NOMO-1 treated with DMSO at 0.1 percent for 48 hours (cell line): ENCODE data around the gene PFKFB3.
A peak's percentile ranks its signal among the peaks of the same experiment; 100 is the strongest.
"Not testable (repeated sequence)": the region's sequence is repeated elsewhere in the genome, so short reads cannot be mapped to it uniquely, and the experiment has no call there.

Experiments
- DNase-seq: peaks from one replicate; lab custom pipeline; 2025; ENCODE audit not compliant: unreplicated experiment; lab: John Stamatoyannopoulos, UW

PFKFB3 gene

DNA sequence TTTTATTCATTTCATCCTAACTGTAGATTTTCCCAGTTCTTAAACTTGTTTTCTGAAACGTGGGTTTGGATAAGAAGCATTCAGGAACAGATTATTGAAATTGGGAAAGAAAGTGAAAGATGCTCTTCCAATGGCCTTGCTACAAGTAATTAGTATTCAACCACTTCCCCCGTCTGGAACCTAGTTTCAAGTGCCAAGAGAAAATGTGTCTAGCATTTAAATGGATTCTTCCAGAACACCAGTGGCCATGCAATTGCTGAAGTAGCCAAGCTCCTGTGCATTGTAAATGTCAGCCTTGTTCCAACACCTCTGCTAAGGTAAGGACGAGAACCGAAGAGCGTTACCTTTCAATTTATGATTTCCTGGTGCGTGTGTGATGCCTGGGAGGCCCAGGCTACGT is 68.2 kb downstream of the PFKFB3 start:
- no peak for DNase-seq

DNA sequence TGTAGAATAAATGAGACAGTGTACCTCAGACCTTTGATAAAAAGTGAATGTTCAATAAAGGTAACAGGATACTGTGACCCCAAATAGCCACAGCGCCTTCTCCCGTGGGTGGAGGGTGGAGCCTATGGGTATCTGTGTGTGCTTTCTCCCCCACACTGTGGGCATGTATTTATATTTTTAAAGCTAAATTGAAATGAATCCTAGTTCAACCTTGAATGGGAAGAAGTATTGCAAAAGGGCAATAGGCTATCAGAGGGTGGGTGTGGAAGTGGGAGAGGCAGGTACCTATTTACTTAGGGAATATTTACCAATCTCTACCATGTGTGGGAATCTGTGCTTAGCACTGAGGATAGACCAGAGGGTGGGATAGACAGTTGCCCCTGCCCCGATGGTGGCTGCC is 68.9 kb downstream of the PFKFB3 start:
- DNase-seq, result no peak

DNA sequence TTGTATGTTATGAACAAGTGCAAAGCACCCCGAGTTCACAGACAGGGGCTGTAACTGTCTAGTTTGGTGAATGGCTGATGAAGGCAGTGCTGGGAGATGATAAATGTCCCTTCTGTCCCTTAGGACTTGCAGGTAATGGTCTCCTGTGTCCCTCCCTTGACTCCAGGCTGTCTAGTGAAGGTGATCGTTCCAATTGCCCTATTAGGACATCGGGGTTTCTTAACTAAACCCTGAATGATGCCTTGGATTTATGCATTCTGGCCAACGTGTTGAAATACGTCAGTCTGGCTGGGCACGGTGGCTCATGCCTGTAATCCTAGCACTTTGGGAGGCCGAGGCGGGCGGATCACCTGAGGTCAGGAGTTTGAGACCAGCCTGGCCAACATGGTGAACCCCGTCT is 69.4 kb downstream of the PFKFB3 start:
- DNase-seq, result no peak

DNA sequence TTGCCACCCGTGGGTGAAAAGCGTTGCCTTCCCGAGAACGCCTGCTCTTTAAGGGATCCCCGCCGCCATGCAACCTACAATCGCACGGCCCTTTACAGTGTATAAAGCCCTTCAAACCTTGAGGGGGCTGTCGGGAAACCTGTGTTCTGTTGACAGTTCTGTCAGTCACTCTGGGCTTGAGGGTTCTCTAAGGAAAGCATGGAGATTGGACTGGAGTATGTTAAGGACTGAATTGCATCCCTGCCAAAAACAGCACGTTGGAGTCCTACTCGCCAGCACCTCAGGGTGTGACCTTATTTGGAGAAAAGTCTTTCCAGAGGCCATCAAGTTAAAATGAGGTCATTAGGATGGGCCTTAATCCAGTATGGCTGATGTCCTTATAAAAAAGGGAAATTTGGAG is 70.6 kb downstream of the PFKFB3 start:
- DNase-seq, result no peak

DNA sequence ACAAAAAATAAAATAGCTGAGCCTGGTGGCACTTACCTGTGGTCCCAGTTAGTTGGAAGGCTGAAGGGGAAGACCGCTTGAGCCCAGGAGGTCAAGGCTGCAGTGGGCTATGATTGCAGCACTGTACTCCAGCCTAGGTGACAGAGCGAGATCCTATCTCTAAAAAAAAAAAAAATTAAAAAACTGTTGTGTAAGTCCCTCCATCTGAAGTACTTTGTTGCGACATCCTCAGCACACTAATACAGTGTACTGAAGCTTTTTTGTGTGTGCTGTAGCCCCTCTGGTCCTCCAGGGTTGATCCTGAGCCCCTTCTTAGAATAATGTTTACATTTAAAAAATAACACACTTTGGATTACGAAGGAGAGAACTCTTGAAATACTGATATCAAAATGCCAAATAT is 71.3 kb downstream of the PFKFB3 start:
- peak; percentile 86 for DNase-seq

DNA sequence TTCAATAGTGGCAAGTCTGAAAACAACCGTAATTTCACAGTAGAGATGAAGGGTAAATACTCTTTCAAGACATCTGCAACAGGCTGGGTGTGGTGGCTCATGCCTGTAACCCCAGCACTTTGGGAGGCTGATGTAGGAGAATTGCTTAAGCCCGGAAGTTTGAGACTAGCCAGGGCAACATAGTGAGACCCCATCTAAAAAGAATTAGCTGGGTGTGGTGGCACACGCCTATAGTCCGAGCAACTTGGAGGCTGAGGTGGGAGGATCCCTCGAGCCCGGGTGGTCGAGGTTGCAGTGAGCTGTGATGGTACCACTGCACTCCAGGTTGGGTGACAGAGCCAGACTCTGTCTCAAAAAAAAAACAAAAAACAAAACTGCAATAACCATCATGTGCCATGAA is 71.8 kb downstream of the PFKFB3 start:
- no peak for DNase-seq

DNA sequence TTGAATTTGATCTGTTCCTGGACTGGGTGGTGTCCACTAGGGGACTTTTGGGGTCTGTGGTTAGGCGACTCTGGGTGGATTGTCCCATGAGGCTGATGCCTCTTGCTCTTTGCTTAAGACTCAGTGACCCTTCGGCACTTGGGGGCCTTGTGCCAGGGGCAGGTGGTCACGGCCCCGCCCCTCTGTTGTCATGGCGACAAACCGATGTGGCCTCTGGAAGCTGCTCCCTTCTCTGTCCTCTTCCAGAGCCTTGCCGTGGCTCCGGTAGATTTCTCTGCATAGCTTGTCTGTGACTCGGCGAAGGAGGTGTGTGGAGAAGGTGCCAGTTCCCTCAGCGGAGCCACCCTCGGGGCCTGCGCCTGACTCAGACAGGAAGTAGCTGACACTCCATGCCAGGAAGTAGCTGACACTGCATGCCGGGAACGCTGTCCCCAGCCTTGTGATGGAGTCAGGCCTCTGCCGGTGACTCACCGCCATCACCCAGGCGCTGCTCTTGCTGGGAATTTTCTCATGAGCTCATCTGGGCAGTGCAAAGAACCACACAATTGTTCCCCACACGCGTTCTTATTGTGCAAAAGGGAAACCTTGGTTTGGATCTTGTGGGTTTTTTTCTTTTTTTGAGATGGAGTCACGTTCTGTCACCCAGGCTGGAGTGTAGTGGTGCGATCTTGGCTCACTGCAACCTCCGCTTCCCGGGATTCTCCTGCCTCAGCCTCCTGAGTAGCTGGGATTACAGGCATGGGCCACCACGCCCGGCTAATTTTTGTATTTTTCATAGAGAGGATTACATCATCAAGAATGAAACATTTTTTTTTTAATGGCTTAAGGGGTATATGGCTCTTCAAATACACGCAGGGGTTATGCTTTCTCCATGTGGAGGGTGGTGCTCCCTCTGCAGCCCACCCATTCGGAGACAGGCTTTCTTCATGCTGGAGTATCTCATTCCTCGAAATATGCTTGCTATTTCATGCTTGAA is 72.6 kb downstream of the PFKFB3 start:
- DNase-seq, result peak; percentile 98

DNA sequence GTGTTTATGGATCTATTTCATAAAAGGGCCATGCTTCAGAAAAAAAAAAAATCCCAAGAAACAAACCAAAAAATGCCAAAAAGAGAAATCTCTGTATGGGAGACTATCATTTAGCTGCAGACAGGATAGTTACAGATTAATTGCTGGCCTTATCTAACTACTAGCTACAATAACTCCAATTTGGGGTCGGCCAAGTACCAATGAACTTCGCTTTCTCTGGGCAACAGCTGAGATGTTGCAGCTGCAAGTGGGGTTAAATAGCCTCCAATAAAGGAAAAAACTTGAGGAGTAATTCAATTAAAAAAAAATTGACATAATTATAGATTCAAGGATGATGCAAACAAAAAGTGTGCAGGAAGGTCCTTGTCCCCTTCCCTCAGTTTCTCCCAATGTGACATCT is 73.6 kb downstream of the PFKFB3 start:
- DNase-seq, result no peak

DNA sequence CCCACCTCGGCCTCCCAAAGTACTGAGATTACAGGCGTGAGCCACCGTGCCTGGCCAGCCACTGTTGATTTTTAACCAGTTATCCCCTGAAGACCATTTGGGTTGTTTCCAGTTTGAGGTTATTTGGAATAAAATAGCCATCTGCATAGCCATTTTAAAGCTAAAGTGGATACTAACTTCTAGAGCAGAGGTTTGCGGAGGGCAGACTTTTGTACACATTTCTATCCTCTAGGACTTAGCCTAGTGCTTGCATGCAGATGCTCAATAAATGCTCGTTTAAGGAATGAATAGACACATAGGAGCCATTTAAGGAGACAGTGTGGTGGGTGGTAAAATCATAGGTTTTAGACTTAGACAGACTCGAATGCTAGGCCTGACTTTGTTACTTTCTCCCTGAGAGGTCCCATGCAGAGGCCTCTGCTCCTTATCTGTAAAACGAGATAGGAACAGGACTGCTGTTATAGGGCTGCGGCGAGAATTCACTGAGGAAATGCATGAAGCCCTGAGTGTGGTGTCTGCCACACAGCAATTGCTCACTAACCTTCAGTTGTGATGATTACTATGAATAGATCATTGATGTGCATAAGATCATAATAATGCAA is 75.9 kb downstream of the PFKFB3 start:
- no peak for DNase-seq

DNA sequence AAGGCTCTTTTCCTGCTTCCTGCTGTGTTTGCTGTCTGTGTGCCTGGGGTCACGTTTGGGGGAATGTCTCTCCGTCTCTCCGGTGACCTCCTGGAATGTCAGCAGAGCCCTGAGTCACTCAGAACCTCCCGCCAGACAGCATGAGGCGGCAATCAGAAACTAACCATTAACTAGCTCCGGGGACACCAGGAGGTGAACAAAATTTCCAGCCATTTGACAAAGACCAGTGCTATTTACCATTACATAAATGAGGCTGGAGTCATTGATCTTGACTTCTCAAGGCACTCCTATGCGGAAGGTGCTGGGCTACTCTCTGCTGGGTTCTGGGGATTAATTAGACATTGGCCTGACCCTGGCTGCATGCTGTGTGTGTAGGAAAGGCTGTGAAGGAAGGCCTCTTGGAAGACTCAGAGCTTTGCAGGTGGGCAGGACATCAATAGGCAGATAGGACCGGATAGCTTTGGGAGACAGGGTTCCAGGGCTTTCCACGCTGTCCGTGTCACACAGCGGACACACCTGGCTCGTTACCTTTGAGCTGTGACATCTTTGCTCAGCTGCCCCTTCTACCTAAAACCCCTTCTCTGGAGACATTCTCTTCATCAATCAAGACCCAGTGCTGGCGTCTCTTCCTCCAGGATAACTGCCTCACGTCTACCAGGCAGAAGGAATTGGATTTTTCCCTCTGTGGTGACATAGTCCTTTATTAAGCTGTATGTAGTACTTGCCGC is 77.0 kb downstream of the PFKFB3 start:
- DNase-seq, result no peak

DNA sequence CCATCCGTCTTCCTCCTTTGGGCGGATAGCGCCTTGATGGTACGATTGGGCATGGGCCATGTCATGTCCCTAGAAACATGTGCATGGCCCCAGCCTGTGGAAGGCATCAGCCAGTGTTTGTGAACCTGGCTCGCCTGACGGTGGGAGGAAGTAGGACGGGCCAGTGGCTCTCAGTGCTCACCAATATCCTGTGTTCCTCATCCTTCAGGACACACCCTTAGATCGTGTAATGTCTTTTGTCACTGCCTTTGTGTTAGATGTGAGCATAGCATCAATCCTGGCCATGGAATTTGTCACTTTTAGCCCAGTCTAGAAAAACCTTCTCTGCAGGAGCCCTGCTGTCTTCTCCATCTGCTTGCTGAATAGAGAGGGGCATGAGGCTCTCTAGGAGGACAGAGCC is 77.6 kb downstream of the PFKFB3 start:
- DNase-seq, result no peak

DNA sequence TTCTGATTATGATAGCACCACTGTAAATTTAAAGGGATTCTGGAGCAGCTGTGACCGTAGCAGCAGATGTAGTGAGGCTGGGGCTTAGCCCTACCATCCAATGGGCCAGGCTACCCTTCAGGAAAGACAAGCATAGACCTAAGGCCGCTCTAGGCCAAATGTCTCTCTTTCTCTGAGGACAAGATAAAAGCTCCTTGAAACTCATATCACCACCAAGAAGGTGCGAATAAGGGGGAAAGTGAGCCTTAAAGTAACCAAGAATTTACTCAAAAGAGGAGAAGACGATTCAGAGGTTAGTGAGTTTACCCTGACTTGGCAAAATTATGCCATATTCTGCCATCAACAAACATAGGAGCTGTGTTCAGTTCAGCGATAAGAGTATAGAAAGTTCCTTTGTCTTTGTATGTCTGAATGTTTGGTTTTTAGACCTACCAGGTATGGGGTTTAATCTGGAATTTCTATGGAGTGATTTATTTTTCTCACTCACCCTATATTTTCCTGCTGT is 79.8 kb downstream of the PFKFB3 start:
- no peak for DNase-seq

DNA sequence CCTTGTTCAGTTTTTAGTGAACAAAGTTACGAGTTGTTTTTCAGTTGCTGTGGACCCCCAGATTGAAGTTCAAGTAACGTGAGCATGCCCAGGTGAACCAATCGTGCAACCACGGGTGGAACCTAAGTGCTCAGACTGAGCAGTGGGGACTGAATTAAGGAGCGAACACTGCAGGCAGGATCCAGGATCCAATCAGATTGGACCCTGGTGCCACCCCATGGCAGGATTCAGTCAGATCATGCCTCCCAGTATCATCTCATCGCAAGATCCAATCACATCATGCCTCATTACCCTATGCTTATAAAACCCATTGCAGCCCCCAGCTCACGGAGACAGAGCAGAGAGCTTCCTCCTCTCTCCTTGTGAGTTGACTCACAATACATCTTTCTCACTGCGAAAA is 80.9 kb downstream of the PFKFB3 start:
- no peak for DNase-seq

DNA sequence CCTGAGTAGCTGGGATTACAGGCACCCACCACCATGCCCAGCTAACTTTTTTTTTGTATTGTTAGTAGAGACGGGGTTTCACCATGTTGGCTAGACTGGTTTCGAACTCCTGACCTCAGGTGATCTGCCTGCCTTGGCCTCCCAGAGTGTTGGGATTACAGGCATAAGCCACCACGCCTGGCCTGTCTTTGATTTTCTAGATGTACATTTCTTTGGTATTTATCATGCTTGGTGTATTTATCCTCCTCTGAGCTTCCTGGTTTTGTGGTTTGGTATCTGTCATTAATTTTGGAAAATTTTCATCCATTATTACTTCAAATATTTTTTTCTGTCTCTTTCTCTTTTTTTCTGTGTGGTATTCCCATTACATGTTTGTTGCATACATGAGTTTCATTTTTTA is 87.9 kb downstream of the PFKFB3 start:
- DNase-seq, result not testable (repeated sequence)

DNA sequence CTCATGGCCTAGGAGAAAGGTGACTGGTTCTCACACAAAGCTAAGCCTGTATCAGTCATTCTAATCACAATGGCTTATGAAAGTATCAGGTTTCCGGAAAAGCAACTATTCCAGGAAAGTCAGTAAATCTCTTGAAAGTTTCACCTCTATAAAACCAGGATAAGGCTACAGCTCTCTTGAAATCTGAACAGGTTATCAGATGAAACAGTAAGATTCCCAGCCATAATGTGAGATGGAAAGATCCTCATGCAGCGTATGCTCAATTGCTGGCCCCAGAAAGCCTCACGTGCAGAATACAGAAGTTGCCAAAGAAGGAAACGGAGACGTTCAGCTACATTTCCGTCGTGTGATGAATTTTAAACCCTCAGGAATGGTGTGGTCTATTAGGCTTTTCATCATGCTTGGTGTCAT is 90.0 kb downstream of the PFKFB3 start:
- DNase-seq, result peak; percentile 43

DNA sequence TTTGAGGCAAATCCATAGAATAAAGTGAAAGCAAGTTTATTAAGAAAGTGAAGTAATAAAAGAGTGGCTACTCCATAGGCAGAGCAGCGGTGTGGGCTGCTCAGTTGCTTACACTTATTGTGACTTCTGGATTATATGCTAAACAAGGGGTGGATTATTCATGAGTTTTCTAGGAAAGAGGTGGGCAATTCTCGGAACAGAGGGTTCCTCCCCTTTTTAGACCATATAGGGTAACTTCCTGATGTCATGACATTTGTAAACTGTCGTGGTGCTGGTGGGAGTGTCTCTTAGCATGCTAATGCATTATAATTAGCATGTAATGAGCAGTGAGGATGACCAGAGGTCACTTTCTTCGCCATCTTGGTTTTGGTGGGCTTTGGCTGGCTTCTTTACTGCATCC is 93.7 kb downstream of the PFKFB3 start:
- not testable (repeated sequence) for DNase-seq

DNA sequence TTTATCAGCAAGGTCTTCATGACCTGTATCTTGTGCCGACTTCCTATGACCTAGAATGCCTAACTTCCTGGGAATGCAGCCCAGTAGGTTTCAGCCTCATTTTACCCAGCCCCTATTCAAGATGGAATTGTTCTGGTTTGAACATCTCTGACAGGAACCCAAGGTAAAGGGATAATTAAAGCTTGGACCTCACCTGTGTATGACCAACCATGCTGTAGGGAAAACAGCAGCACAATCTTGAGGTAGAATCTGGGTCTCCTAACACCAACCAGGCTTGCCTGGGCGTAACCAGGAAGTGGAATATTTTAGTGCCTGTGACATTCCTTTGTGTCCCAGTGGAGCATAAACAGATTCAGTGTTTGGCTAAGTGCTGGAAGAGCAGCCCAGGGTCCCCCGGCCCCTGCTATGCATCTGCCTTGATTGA is 94.1 kb downstream of the PFKFB3 start:
- no peak for DNase-seq

DNA sequence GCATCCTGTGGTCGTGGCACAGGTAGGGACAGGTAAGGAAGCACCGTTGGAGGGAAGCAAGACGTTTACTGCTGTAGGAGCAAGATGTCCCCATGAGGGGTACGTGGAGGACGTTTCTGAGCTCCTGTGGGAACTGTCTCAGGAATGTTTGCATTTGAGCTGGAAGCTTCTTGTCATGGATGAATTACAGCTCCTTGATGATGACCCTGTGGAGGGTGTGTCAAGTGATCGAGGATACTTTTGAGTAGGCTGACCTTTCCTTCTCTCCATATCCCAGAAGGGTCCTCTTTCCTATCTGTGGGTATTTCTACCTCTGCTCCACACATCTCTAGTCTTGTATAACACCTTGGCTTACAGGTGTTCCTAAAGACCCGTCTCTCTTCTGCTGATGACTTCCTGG is 94.8 kb downstream of the PFKFB3 start:
- DNase-seq, result no peak

DNA sequence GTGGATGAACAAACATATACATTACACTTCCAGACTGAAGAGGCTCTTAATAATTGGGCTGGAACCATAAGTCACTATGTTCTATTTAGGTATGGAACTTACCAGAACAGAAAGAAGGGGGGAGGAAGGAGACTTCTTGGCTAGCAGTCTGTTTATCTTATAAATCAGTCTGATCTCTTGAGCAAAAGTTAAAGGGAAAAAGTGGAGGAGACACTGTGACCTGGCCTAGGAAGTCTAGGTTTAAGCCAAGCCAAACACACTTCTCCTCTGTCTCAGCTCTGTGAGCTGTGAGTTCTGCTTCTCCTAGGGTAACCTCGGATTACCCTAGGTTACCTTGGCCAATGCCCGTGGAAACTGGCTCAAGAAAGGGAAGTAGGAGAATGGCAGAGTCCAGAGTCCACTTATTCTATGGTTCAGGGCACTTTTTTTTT is 95.2 kb downstream of the PFKFB3 start:
- DNase-seq, result peak; percentile 91

DNA sequence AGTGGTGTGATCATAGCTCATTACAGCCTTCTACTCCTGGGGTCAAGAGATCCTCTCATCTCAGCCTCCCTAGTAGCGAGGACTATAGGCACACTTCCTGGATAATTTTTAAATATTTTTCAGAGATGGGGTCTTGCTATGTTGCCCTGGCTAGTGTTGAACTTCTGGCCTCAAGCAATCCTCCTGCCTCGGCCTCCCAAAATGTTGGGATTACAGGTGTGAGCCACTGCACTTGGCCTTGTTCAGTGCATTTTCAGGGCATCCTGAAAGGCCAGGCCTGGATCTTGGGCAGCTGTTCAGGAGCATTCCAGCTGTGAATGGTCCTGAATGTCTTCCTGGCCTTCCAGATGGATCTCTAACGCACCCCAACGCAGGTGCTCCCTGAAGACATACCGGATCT is 95.7 kb downstream of the PFKFB3 start:
- DNase-seq, result no peak

DNA sequence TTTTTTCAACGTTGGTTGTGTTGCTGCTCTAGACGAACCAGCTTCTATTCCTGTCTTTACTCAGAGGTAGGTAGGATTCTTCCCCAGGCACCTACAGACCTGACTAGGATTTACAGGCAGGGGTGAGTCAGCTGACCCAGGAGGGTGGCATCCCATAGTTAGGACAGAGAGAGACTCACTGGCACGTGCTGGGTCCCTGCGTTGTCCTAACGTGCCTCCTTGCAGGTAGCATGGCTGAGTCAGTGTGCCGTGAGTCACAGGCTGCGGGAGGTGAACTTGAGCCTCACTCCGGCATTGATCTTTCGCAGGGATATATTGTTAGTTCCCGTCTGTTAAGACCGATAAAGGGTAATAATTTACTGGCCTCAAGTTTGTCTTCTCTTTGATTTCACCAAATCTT is 96.5 kb downstream of the PFKFB3 start:
- DNase-seq, result no peak

DNA sequence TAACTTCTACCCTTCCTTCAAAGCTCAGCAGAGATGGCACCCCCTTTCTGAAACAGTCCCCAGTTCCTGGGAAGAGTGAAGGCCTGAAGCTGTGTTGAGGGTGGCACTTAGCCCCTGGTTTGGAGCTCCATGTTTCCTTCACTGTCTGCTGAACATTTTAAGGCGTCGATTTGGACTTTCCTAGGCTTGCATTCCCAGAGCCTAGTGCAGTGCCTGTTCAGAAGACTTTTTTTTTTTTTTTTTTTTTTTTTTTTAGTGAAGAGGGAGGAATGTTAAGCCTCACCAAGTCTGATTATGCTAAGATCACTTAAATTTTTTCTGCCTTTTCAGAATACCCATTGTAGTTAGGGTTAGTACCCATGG is 97.0 kb downstream of the PFKFB3 start:
- no peak for DNase-seq
